Stimulated activated CD8-positive, alpha-beta memory T cell treated with anti-CD3 and anti-CD28 coated beads, Interleukin-12 subunit alpha, Interleukin-12 subunit beta, amount 100 ng/mL, for 4 hours (primary cell): ENCODE data around the gene CAP1.
"Not testable (repeated sequence)": the region's sequence is repeated elsewhere in the genome, so short reads cannot be mapped to it uniquely, and the experiment has no call there.

ENCODE experiments used
- DNase-seq: peaks from one replicate; pipeline ENCODE4 v3.0.0-alpha.2; 2020; ENCODE audit warnings: low read depth

CAP1 gene

GRCh38 chr1:40058453-40059337 is 18.2 kb downstream of the CAP1 start:
- DNase-seq = no peak

GRCh38 chr1:40059338-40059959 is 18.9 kb downstream of the CAP1 start:
- no peak for DNase-seq

DNA sequence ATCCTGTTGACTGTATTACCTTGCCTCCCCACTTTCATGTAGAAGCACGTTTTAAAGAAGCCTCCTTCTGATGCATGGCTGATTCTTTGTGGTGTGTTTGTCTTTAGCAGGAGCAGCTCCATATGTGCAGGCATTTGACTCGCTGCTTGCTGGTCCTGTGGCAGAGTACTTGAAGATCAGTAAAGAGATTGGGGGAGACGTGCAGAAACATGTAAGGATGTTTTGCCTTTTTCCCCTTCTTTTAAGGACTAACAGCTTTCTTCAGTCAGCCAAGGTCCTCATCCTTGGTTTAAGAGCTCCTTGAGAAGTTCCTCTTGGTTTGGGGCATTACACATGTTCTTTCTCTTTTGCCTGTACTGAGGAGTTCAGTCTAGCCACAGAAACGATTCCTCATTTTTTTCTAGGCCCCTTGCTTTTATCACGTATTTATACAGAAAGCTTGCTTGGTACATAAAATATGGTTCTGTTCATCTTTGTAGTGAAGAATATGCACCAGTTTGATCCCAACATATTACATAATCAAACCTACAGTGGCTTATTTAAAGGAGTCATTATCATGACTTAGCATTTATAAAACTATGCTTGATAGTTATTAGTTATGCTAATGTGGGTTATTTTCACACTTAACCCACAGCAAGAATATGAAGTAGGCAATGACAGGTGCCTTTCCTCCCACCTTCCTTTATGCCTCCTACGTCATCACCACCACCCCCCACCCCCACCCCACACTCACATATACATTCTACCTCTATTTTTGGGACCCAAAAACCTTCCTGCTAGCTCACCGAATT is 19.6 kb downstream of the CAP1 start:
- DNase-seq = no peak

DNA sequence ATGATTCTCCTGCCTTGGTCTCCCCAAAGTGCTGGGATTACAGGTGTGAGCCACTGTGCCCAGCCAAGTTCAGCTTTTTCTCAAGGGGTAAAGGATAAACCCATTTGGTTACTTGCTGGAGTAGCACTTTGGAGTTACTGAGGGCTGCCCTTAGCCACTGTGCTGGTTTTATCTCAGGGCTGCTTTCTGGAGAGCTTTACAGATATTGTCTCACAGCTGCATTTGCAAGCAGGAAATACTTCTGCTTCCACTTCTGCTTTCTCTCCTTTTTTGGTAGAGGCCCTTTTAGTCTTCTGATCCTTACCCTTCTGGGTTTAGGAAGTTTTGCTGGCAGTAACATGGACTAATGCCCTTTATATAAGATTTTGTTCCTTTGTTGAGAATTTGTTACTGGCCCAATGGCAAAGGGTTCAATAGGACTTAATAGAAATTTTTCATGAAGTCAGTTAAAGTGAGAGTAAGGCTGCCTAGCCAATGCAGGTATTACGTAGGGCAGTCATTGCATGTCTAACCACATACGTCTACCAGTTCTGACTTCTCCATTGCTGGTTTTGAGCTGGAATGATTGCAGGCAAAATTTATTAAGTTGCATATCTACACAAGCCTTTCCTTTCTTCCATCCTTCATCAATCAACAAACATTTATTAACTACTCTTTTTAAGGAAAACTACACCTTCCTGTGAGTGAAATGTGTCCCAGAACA is 24.4 kb downstream of the CAP1 start:
- no peak for DNase-seq

DNA sequence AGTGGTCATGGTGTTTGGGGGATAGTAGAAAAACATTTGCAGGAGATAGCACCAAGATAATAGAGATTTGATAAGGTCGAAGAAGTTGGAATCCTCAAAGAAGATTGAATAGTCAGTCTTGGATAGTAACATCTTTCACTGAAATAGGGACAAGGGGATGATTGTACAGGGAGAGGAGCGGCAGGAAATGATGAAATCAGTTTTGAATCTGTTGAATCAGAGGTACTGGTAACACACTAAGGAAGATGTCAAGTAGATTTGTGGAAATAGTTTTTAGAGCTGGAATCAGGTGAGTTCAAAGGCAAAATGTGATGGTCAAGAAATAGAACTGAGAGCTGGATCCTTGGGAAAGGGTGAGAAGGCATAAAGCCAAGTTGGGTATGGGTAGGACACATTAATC is 26.5 kb downstream of the CAP1 start:
- no peak for DNase-seq

DNA sequence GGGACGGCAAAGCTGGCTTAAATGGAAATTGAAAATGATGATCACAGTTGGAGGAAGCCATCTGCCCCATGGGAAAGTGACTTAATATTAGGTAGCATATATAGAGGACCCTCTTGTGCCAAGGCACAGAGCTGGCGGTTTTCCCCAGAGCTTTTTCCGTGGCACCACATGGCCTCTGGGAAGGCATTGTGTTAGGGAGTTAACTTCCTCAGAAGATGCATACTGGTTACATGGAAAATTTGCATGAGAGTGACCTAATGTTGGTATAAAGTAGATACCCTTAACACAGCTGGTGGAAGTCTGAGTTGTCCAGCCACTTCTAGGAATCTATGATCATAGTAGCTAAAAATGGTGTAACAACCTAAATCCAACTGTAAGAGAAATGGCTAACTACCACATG is 27.3 kb downstream of the CAP1 start:
- no peak for DNase-seq

- DNase-seq = no peak
Measured at GRCh38 chr1:40072142-40072541, 31.6 kb downstream of the CAP1 start.

GRCh38 chr1:40073062-40073461 is 32.5 kb downstream of the CAP1 start:
- no peak for DNase-seq

- no peak for DNase-seq
Measured at GRCh38 chr1:40075266-40075665, 34.7 kb downstream of the CAP1 start.

DNA sequence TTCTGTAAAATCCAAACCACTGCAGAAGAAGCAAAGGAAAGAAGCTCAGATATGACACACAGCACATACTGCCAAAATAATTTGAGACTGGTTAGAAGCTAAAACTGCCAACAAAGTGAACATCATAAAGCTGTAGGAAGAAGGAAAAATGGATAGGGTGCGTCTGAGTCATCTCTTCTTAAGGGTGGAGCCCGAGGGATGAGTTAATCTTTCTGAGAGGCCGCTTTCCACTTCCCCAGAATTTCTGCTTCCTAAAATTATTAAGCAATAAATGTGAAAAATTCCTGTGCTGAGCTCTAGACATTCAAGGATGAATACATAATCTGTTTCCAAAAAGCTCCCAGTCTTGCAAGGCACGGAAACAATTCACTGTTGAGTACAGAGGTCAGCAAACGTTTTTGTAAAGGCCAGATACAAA is 36.4 kb downstream of the CAP1 start:
- DNase-seq = no peak

- DNase-seq = no peak
Measured at GRCh38 chr1:40078512-40079333, 38.2 kb downstream of the CAP1 start.

DNA sequence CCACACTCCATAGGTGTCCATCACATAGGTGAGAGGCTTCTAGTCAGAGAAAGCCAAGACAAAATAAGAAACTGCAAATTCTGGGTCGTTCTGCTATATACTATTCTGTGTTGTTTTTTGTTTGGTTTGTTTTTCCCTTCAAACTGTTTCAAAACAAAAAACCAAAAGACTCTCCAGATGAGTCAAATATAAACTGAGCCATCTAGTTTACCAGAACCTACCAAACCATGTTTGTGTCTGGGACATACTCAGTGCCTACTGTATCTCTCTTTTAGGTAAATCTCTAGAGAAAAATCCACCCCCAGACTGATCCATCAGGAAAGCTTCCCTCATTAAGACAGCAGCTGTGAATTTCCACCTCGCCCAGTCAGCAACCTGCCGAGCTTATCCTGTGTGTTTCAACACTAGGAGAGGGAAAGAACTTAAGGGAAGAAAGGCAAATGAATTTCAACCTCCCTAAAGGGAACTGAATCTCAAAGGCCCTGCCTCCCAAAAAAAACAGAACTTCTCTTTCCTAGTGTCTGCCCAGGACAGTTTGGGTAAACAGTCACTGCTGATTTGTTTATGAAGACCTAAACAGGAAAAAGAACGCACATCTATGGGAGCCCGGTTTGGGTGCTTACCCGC is 39.4 kb downstream of the CAP1 start:
- no peak for DNase-seq

GRCh38 chr1:40081871-40082270 is 41.3 kb downstream of the CAP1 start:
- no peak for DNase-seq

DNA sequence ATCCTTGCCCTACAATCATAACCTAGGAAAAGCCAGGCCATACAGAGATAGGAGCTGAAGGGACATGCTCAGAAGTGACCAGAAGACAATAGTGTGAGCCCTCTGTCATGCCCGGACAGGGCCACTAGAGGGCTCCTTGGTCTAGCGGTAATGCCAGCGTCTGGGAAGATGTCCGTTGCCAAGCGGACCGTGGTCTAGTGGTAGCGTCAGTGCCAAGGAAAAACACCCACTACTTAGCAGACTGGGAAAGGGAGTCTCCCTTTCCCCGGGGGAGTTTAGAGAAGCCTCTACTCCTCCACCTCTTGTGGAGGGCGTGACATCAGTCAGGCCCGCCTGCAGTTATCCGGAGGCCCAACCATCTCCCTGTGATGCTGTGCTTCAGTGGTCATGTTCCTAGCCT is 44.2 kb downstream of the CAP1 start:
- not testable (repeated sequence) for DNase-seq

DNA sequence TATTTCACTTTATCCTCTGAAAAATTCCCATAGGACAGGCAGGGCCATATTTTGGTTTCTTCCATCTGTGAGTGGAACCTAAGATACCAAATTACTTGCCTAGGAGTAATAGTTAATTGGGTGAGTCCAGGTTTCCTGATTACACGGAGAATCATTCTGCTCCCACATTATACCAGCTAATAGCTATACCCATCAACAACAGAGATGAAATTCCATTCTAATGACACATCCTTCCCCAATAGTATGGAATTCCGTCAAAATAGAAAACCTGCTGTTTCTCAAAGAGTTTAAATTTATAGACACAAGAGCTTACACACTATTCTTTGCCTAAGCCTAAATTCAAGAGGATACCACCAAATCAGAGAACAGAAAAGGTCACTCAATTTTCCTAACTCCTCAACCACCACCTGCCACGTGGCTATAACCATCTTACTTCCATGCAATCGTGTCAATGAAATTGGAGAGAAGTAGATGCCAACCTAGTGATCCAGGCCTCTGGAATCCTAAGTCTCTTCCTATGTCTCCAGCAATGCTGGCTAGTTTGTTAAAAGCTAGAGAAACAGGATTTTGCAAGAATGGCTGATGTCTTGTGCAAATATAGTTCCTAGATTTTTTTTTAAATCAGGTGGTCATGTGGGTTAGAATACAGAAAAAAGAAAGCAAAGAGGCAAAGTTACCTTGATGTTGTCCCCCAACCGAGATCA is 50.3 kb downstream of the CAP1 start:
- DNase-seq = no peak

DNA sequence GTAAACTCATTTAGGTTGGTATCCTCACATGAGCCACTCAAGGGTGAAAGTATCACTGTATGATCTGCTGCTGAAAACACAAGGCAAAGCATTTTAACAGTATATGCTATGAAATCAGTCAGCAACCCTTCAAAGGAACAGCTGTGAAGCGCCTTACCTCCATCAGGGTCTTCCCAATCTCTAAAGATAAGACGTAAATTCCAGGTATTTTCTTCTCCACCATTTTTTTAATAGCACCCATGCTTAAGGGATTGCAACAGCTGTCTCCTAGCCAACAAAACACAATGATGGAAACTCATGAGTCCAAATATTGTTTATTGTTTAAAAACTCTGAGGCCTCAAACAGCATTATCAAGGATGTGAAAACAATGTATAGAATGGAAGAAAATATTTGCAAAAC is 51.7 kb downstream of the CAP1 start:
- DNase-seq = no peak

DNA sequence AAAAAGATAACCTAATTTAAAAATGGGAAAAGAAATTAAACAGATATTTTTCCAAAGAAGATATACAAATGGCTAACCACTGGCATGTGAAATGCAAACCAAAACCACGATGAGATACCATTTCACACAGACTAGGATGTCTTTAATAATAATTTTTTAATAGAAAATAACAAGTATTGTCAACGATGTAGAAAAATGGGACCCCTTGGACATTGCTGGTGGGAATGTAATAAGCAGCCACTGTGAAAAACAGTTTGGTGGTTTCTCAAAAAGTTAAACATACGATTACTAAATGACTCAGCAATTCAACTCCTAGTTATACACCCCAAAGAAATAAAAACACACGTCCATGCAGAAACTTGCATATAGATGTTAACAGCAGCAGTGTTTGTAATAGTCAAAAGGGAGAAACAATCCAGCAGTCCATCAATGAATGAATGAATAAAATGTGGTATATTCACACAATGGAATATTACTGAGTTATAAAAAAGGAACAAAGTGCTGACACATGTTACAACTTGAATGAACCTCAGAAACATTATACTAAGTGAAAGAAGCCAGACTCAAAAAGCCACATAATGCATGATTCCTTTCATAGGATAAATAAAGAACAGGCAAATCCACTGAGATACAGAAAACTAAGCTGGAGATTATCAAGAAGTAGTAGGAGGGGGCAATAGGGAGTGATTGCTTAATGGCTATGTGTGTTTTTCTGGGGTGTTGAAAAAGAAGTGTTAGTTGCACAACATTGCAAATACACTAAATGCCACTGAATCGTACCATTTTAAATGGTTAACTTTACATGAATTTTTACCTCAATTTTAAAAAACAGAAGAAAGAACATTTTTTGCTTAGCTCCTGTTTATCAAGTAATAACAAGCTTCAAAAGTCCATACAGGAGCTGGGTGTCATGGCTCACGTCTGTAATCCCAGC is 52.4 kb downstream of the CAP1 start:
- no peak for DNase-seq

DNA sequence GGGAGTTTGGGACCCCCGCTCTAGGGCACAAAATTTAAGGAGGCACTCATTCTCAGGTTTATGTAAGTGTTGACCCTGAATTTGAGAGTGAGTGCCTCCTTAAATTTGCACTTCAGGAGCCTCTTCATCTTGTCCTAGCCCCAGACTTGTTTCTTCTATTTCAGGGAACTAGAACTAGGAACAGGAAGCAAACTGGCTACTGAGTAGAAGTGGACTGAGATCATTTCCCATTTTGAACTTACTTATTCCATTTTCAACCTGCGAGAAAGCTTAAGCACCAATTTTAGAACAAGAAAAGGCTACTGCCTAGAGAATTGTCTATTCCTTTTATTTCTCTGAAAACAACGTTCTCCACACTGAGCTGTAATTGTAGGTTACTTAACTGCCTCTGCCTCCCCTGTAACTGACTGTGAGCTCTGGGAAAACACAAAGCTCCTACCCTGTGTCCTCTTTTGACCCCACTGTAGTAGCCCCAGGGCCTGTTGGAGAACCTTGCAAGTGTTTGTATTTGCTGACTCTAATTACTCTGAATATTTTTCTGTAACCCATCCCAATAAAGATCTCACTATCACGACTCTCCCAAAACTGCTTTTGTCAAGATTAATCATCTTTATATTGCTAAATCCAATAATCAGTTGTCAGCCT is 54.1 kb downstream of the CAP1 start:
- DNase-seq = no peak

- no peak for DNase-seq
Measured at GRCh38 chr1:40095806-40096205, 55.3 kb downstream of the CAP1 start.
